Thyroid gland (tissue), 4 donors: ENCODE measurements around the gene KDM8.

Experiments
- POLR2A ChIP-seq, 2 donors: fragments of 450-650 bp; IDR thresholded peaks; one replicate each; pipeline ENCODE4 v1.6.1; 2017; ENCODE audit warnings: antibody characterized with exemption in 2 of 2, mild to moderate bottlenecking in 2 of 2, moderate library complexity in 1 of 2
- TF ChIP-seq, protein P1 (sequence below), 6 experiments: fragments of 200-600 bp in 3 of 6; fragments of 450-650 bp in 3 of 6; sonication (generic) in 3 of 6; IDR thresholded peaks; one replicate each; pipeline ENCODE4 v1.5.1; 2016 to 2019; ENCODE audit warnings: antibody characterized with exemption in 6 of 6, mild to moderate bottlenecking in 2 of 6, inconsistent platforms in 1 of 6, moderate library complexity in 1 of 6

GRCh38 chr16:27214084-27214961 is 11.0 kb downstream of the KDM8 start:
- TF ChIP-seq, protein P1, sequence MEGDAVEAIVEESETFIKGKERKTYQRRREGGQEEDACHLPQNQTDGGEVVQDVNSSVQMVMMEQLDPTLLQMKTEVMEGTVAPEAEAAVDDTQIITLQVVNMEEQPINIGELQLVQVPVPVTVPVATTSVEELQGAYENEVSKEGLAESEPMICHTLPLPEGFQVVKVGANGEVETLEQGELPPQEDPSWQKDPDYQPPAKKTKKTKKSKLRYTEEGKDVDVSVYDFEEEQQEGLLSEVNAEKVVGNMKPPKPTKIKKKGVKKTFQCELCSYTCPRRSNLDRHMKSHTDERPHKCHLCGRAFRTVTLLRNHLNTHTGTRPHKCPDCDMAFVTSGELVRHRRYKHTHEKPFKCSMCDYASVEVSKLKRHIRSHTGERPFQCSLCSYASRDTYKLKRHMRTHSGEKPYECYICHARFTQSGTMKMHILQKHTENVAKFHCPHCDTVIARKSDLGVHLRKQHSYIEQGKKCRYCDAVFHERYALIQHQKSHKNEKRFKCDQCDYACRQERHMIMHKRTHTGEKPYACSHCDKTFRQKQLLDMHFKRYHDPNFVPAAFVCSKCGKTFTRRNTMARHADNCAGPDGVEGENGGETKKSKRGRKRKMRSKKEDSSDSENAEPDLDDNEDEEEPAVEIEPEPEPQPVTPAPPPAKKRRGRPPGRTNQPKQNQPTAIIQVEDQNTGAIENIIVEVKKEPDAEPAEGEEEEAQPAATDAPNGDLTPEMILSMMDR (IDR thresholded peaks at IDR 0.05) = no peak
- TF ChIP-seq POLR2A (IDR thresholded peaks at IDR 0.05) = no peak
